Glutamatergic neuron (in vitro differentiated cells): ENCODE measurements around the gene GABRR2. TPM values are rescaled to one million over a fixed set of nuclear protein-coding genes. Genes with fewer than 3 reads are reported as not detected.

ENCODE experiments used
- DNase-seq: peaks from one replicate; pipeline ENCODE4 v3.0.0; 2022
- H3K27ac Mint-ChIP-seq: one replicate; pipeline ENCODE4 v1.8.0; 2020; ENCODE audit warnings: mild to moderate bottlenecking, mixed read lengths, inconsistent platforms; ENCODE audit not compliant: unreplicated experiment
- H3K27me3 Mint-ChIP-seq: one replicate; pipeline ENCODE4 v1.8.0; 2020; ENCODE audit warnings: mild to moderate bottlenecking, moderate library complexity, mixed read lengths, inconsistent platforms; ENCODE audit not compliant: unreplicated experiment
- H3K36me3 Mint-ChIP-seq: one replicate; pipeline ENCODE4 v1.8.0; 2020; ENCODE audit warnings: mild to moderate bottlenecking, mixed read lengths, inconsistent platforms; ENCODE audit not compliant: unreplicated experiment
- H3K4me1 Mint-ChIP-seq: one replicate; pipeline ENCODE4 v1.8.0; 2020; ENCODE audit warnings: mild to moderate bottlenecking, low read depth, mixed read lengths, inconsistent platforms; ENCODE audit not compliant: unreplicated experiment
- H3K4me3 Mint-ChIP-seq: one replicate; pipeline ENCODE4 v1.8.0; 2020; ENCODE audit warnings: mild to moderate bottlenecking, mixed read lengths, inconsistent platforms; ENCODE audit not compliant: unreplicated experiment
- H3K9me3 Mint-ChIP-seq: one replicate; pipeline ENCODE4 v1.8.0; 2020; ENCODE audit warnings: mild to moderate bottlenecking, moderate library complexity, mixed read lengths, inconsistent platforms; ENCODE audit not compliant: unreplicated experiment
- CTCF ChIP-seq: fragments of 200-600 bp; sonication (generic); IDR thresholded peaks from one replicate; pipeline ENCODE4 v1.5.0; 2021; ENCODE audit not compliant: partially characterized antibody, unreplicated experiment
- total RNA-seq: library from RNA; stranded (reverse); fragmentation: NEBNext Ultra II Directional; extraction: Animal tissue kit (Norgen Biotek cat#: 25700); gene quantifications from one replicate; pipeline ENCODE4 v1.2.1, GENCODE V29; 2021; ENCODE audit not compliant: unreplicated experiment

Gene GABRR2
- total RNA-seq, 1 donor from 2014 or later: 0.49 TPM

GRCh38 chr6:89282749-89283148 is 32.4 kb downstream of the GABRR2 start:
- H3K36me3 Mint-ChIP-seq: no peaks in the 10 kb centered on the region
- no peaks in the 10 kb centered on the region for H3K27me3 Mint-ChIP-seq
- DNase-seq: no peak
- no peak overlapping the region for H3K27ac Mint-ChIP-seq
- H3K4me3 Mint-ChIP-seq: no peak overlapping the region
- no peaks in the 10 kb centered on the region for H3K9me3 Mint-ChIP-seq
- H3K4me1 Mint-ChIP-seq: peaks cover 4% of the 10 kb centered on the region
- TF ChIP-seq CTCF: no peak

GRCh38 chr6:89281779-89282246 is 33.3 kb downstream of the GABRR2 start:
- no peaks in the 10 kb centered on the region for H3K36me3 Mint-ChIP-seq
- TF ChIP-seq CTCF: peak; percentile 59
- H3K4me1 Mint-ChIP-seq: peaks cover 4% of the 10 kb centered on the region
- H3K4me3 Mint-ChIP-seq: no peak overlapping the region
- no peak overlapping the region for H3K27ac Mint-ChIP-seq
- no peaks in the 10 kb centered on the region for H3K27me3 Mint-ChIP-seq
- DNase-seq: peak; percentile 35
- no peaks in the 10 kb centered on the region for H3K9me3 Mint-ChIP-seq

- no peak for DNase-seq
- TF ChIP-seq CTCF: no peak
Measured at GRCh38 chr6:89278956-89279355, 36.1 kb downstream of the GABRR2 start.

GRCh38 chr6:89275900-89276299 is 39.2 kb downstream of the GABRR2 start:
- no peaks in the 10 kb centered on the region for H3K36me3 Mint-ChIP-seq
- H3K4me1 Mint-ChIP-seq: no peaks in the 10 kb centered on the region
- H3K4me3 Mint-ChIP-seq: no peak overlapping the region
- no peaks in the 10 kb centered on the region for H3K9me3 Mint-ChIP-seq
- H3K27me3 Mint-ChIP-seq: no peaks in the 10 kb centered on the region
- DNase-seq: no peak
- no peak for TF ChIP-seq CTCF
- no peak overlapping the region for H3K27ac Mint-ChIP-seq

More at GRCh38 chr6:89278956-89279355, 36.1 kb downstream of the GABRR2 start:
- Mint-ChIP-seq H3K36me3 (no peaks in the 10 kb centered on the region), H3K4me3 (no peak overlapping the region), H3K4me1 (peaks cover 4% of the 10 kb centered on the region), H3K27me3 (no peaks in the 10 kb centered on the region), H3K27ac (no peak overlapping the region), H3K9me3 (no peaks in the 10 kb centered on the region)

- no peak for TF ChIP-seq CTCF
- no peaks in the 10 kb centered on the region for H3K36me3 Mint-ChIP-seq
- peaks cover 3% of the 10 kb centered on the region for H3K4me1 Mint-ChIP-seq
- no peaks in the 10 kb centered on the region for H3K9me3 Mint-ChIP-seq
- DNase-seq: no peak
- H3K27me3 Mint-ChIP-seq: no peaks in the 10 kb centered on the region
- H3K4me3 Mint-ChIP-seq: no peak overlapping the region
- H3K27ac Mint-ChIP-seq: no peak overlapping the region
Measured at GRCh38 chr6:89273816-89274215, 41.3 kb downstream of the GABRR2 start.
